Activated gamma-delta T cell treated with anti-CD3 and anti-CD28 coated beads, Interleukin-2, amount 50 U/mL, for 16 hours (primary cell): Measurements from ENCODE around the gene DNM2.
"Not testable (repeated sequence)": the region's sequence is repeated elsewhere in the genome, so short reads cannot be mapped to it uniquely, and the experiment has no call there.

Experiments used
- DNase-seq: peaks from one replicate; pipeline ENCODE4 v3.0.0-alpha.2; 2020; ENCODE audit warnings: low read depth

Gene DNM2

GRCh38 chr19:10838377-10838776, 120.5 kb downstream of the DNM2 start:
- no peak for DNase-seq

DNA sequence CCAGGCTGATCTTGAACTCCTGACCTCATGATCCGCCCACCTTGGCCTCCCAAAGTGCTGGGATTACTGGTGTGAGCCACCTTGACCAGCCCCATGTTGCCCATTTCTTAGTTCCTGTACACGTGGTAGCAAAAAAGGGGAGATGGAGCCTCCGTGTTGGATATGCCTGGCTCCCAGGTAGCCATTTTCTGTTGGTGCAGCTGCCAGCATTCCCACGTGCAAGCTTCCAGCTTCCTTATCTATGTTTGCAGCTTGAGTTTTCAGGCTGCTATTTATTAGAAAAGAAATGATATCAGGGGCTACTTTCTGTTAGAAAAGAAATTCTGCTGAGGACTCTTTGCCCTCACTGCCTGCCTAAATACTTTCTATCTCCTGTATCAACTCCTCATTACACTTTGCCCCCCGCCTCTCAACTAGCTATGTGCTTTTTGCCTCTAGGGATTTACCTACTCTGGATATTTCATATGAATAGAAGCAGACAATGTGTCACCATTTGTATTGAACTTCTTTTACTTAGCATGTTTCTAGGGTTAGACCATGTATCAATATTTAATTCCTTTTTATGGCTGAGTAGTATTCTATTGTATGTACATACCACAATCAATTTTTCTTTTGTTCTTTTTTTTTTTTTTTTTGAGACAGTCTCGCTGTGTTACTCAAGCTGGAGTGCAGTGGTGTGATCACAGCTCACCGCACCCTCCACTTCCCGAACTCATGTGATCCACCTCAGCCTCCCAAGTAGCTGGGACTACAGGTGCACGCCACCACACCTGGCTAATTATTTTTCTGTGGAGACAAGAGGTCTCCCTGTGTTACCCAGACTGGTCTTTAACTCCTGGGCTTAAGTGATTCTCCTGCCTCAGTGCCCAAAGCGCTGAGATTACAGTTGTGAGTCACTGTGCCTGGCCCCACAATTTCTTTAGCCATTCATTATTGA, 121.5 kb downstream of the DNM2 start:
- no peak for DNase-seq

DNA sequence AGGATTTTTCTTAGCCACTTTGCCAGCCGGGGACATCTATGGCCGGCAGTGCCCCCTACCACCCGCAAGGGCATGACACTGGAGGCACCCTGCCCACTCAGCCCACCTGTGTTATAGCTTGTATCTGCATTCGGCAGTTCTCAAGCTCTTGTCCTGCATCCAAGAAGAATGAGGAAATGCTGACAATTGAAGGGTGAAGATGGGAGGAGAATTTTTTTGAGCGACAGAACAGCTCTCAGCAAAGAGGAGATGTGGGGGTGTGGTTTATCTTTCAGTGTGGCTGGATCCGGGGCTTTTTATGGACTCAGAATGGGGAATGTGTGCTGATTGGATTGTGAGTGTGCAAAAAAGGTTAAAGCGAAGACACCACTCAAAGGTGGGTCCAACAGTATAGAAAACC, 124.9 kb downstream of the DNM2 start:
- no peak for DNase-seq

GRCh38 chr19:10846500-10847202, 128.8 kb downstream of the DNM2 start:
- DNase-seq = no peak

DNA sequence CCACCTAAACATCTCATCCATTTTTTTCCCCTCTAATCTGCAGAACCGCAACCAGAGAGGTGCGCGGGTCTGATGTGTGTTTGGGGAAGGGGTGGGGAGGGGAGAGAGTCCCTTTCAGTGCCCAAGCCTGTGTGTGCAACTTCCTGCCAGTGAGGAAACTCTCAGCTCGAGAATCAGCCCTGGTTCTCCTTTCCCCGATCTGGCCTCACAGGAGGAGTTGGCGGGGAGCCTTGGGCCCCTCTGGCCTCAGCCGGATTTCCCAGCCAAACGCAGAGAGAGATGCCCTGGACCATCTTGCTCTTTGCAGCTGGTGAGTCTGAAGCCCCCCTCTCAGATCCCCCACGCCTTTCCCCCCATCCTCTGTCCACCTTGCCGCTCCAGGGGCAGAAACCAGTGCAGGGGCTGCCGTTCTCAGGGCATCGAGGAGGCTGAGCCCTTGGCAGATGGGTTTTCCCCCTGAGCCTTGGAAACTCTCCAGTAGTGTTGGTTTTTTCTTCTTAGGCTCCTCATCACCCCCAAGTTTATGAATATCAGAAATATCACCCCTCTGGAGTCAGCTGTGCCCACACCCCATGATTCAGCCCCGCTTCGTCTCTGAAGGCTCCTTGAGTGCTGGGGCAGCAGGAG, 130.5 kb downstream of the DNM2 start, which contains the start of gene C19orf38:
TSS of gene C19orf38 (plus strand) at position 186 of the 627 bp plus-strand sequence. CDS start at position 280, 94 bp downstream.
- DNase-seq = no peak

GRCh38 chr19:10850631-10851030, 132.8 kb downstream of the DNM2 start:
- DNase-seq = no peak

GRCh38 chr19:10852098-10852800, 134.4 kb downstream of the DNM2 start:
- no peak for DNase-seq

- DNase-seq = no peak
These were observed 135.1 kb downstream of the DNM2 start for GRCh38 chr19:10852941-10853340.

DNA sequence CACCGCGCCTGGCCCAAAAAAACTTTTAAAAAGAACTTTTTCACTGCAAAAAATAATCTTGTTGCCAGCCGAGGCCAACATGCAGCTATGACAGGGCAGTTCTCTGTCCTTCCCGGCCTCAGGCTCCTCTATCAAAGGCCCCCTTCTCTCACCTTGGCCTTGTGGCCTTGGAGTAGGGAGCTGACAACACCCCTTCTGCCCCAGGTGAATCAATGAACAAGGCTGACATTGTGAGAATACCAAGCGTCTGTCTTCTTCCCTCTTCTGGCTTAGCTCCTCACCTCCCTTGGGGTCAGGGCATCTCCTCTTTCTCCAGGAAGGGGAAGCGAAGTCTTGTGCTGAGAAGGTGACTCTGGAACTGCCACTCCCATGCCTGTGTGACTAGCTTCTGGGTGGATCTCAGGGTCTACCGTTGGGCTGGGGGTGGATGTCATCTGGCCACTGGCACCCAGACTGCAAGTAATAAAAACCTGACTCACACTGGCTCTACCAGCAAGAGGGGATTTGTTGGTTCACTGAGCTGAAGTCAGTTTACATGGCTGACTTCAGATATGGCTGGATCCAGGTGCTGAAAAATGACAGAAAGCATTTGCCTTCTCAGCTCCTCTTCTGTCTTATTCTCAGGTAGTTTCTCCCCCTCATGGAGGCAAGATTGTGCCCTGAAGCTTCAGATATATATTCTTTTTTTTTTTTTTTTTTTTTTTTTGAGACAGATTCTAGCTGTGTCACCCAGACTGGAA, 136.6 kb downstream of the DNM2 start:
- no peak for DNase-seq

DNA sequence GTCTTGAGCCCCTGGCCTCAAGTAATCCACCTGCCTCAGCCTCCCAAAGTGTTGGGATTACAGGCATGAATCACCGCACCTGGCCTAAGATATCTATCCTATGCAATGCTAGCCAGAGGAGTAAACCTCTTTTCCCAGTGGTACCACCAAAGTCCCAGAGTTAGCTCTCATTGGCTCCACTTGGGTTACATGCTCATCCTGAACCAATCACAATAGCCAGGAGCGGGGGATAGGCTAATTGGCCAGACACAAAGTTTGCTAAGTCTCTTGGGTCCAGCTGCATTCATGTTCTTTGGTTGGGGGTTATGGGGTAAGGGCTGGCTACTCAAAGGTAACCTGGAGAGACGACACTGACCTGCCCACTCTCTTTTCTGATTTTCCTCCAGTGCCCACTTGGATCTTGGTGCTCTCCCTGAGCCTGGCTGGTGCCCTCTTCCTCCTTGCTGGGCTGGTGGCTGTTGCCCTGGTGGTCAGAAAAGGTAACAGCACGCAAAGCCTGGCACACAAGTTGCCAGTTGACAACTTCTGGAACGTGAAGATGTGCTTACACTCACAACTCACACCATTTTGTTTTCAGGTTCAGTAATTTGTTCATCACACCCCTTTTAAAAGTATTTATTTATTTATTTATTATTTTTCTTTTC, 138.1 kb downstream of the DNM2 start:
- DNase-seq = no peak

GRCh38 chr19:10856899-10857298, 139.0 kb downstream of the DNM2 start:
- not testable (repeated sequence) for DNase-seq

- peak; percentile 28 for DNase-seq
These were observed 140.4 kb downstream of the DNM2 start for GRCh38 chr19:10858204-10858828.

DNA sequence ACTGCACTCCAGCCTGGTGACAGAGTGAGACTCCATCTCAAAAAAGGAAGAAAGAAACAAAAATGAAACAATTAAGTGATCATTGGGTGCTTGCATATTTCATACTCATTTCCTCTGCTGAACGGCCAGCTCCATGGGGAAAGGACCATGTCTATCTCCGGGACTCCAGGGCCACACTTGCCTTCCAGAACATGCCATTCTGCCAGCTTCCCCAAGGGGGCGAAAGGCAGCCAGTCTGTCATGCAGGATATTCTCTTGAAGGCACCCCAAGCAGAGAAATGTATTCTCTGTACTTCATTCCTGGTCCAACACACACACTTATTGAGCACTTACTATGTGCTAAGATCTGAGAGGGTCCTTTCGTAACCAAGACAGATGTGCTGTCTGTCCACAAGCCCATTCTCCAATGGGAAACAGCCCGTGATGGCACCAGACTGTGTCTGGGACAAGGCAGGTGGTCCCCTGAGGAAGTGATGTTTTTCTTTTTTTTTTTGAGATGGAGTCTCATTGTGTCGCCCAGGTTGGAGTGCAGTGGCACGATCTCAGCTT, 143.3 kb downstream of the DNM2 start:
- DNase-seq = no peak

DNA sequence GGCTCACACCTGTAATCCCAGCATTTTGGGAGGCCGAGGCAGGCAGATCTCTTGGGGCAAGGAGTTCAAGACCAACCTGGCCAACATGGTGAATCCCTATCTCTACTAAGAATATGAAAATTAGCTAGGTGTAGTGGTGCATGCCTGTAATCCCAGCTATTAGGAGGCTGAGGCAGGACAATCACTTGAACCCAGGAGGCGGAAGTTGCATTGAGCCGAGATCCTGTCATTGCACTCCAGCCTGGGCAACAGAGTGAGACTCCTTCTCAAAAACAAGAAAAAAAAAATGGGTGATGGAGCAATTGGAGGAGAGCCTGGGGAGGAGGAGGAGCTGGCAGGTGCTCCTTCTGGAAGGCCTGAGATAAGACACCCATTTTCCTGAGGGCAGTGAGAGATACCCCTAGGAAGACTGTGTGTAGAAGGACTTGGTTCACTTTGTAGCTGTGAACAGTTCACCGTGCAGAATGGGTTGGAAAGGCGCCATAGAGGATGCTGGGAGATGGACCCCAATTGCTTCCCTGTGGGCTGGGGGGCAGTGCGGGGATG, 144.8 kb downstream of the DNM2 start:
- DNase-seq = no peak

DNA sequence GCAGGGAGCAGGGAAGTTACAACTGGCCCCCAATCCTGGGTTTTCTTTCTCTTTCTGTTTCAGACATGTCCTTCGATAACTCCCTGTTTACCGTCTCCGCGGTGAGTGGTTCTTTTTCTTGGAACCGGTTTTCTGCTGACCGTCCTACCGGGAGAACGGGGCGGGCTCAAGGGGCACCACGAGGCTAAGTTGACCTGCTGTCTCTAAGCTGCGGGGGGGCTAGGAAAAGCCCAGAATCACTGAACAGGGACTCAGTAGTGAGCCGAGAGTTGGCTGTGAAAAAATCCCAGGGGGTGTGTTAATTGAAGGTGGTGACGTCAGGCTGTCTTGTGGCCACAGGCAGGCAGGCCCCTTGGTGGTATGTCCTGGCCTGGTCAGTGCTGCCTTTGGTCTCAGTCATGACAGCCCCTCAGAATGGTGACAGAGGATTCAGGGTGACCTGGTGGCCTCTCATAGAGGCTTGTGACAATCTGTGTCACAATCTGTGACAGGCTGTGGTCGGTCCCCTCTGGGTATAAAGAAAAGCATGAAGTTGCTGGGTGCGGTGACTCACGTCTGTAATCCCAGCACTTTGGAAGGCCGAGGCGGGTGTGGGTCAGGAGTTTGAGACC, 145.3 kb downstream of the DNM2 start:
- DNase-seq = no peak

- peak; percentile 71 for DNase-seq
These were observed 146.6 kb downstream of the DNM2 start for GRCh38 chr19:10864538-10864899.

- DNase-seq = no peak
These were observed 148.6 kb downstream of the DNM2 start for GRCh38 chr19:10866495-10866894.

GRCh38 chr19:10868872-10869547, 151.1 kb downstream of the DNM2 start:
- no peak for DNase-seq

DNA sequence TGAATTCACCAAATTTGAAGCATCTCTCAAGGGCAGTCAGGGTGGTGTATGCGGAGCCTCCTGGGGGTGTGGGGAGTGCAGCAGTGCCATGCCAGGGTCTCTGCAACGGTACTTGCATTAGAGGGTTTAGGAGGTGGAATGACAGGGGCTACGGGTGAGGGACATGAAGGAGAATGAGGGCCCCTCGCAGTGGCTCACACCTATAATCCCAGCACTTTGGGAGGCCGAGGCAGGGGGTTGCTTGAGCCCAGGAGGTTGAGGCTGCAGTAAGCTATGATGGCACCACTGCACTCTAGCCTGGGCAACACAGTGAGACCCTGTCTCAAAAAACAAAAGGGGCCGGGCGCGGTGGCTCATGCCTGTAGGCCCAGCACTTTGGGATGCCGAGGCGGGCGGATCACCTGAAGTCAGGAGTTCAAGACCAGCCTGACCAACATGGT, 152.0 kb downstream of the DNM2 start:
- not testable (repeated sequence) for DNase-seq
